ENCODE measurements around the gene RAB26.
"Not testable (repeated sequence)": the region's sequence is repeated elsewhere in the genome, so short reads cannot be mapped to it uniquely, and the experiment has no call there.

Gene RAB26

GRCh38 chr16:2117960-2118722 lies 30.3 kb upstream of the RAB26 start:
- not testable (repeated sequence) for DNase-seq

- peak; percentile 55 for DNase-seq
Measured at GRCh38 chr16:2121325-2121724, 27.1 kb upstream of the RAB26 start.

- no peak for DNase-seq
Measured at GRCh38 chr16:2121853-2122252, 26.6 kb upstream of the RAB26 start.

GRCh38 chr16:2122429-2122828 lies 26.0 kb upstream of the RAB26 start:
- DNase-seq: no peak

- DNase-seq: not testable (repeated sequence)
Measured at GRCh38 chr16:2122934-2123683, 25.3 kb upstream of the RAB26 start.

GRCh38 chr16:2123706-2124376 lies 24.6 kb upstream of the RAB26 start:
- not testable (repeated sequence) for DNase-seq

- DNase-seq: not testable (repeated sequence)
Measured at GRCh38 chr16:2124377-2124693, 24.1 kb upstream of the RAB26 start.

- DNase-seq: peak; percentile 81
Measured at GRCh38 chr16:2124694-2125444, 23.6 kb upstream of the RAB26 start.

- not testable (repeated sequence) for DNase-seq
Measured at GRCh38 chr16:2125609-2126008, 22.8 kb upstream of the RAB26 start.

GRCh38 chr16:2126161-2126743 lies 22.2 kb upstream of the RAB26 start:
- DNase-seq: peak; percentile 35

- not testable (repeated sequence) for DNase-seq
Measured at GRCh38 chr16:2126928-2127556, 21.4 kb upstream of the RAB26 start.

GRCh38 chr16:2127630-2128280 lies 20.7 kb upstream of the RAB26 start:
- DNase-seq: peak; percentile 58

GRCh38 chr16:2129251-2129650 lies 19.2 kb upstream of the RAB26 start:
- DNase-seq: peak; percentile 64

GRCh38 chr16:2129890-2130447 lies 18.5 kb upstream of the RAB26 start:
- not testable (repeated sequence) for DNase-seq

GRCh38 chr16:2133797-2134196 lies 14.6 kb upstream of the RAB26 start:
- DNase-seq: not testable (repeated sequence)

- not testable (repeated sequence) for DNase-seq
Measured at GRCh38 chr16:2135071-2135470, 13.4 kb upstream of the RAB26 start.

- DNase-seq: peak; percentile 92
Measured at GRCh38 chr16:2135770-2136490, 12.5 kb upstream of the RAB26 start, which contains the start of gene PKD1. TSS of gene PKD1 (minus strand) at chr16:2135898. CDS start at chr16:2135689, 209 bp downstream.

- no peak for DNase-seq
Measured at GRCh38 chr16:2142942-2143877, 5.2 kb upstream of the RAB26 start.

- no peak for DNase-seq
Measured at GRCh38 chr16:2143878-2144485, 4.4 kb upstream of the RAB26 start.
